ENCODE results near the gene CHD9.

- TF ChIP-seq, protein P1, sequence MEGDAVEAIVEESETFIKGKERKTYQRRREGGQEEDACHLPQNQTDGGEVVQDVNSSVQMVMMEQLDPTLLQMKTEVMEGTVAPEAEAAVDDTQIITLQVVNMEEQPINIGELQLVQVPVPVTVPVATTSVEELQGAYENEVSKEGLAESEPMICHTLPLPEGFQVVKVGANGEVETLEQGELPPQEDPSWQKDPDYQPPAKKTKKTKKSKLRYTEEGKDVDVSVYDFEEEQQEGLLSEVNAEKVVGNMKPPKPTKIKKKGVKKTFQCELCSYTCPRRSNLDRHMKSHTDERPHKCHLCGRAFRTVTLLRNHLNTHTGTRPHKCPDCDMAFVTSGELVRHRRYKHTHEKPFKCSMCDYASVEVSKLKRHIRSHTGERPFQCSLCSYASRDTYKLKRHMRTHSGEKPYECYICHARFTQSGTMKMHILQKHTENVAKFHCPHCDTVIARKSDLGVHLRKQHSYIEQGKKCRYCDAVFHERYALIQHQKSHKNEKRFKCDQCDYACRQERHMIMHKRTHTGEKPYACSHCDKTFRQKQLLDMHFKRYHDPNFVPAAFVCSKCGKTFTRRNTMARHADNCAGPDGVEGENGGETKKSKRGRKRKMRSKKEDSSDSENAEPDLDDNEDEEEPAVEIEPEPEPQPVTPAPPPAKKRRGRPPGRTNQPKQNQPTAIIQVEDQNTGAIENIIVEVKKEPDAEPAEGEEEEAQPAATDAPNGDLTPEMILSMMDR (IDR thresholded peaks at IDR 0.05): no peak
- TF ChIP-seq POLR2A (IDR thresholded peaks at IDR 0.05): no peak
These were observed 66.3 kb downstream of the CHD9 start for GRCh38 chr16:53121043-53121620.
